Kidney glomerular epithelial cell (primary cell): ENCODE results near the gene CPE.
"Not testable (repeated sequence)": the region's sequence is repeated elsewhere in the genome, so short reads cannot be mapped to it uniquely, and the experiment has no call there.

ENCODE experiments used
- DNase-seq: peaks from one replicate; lab custom pipeline; 2025; lab: John Stamatoyannopoulos, UW

The CPE gene

DNA sequence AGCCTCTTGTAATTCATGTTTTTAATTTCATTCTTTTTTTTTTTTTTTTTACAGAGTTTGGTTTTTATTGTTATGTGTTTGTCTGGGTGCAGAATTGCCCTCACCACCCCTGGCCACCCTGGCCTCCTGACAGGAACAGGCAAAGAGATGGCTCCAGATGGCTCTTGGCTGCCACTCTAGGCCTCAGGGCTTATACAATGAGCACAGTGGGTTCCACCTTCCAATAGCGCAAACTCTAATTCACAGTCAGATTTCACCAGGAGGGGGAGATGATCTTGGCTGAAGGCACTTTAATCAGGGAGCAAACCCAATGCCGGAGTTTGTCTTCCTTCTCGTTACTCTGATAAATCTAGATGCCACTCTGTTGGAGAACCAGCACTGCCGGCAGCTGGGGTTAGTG lies 24.8 kb downstream of the CPE start:
- DNase-seq, result no peak

DNA sequence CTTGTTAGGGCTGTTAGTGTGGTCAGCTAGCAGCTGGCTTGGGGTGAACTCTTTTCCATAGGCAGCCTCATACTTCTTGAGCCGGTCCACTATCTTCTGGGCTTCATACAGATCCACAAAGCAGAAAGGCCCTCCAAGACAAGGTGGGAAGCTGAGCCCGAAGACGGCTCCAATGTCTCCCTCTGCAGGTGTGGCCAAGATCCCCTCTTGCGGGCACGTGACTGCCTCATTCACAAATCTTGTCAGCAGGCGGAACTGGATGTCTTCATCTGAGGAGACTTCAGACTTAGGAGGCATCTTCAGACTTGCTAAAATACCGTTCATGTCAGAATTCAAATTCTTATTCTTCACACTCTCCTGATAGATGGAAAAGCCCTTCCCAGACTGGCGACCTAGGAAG lies 25.3 kb downstream of the CPE start:
- no peak for DNase-seq

DNA sequence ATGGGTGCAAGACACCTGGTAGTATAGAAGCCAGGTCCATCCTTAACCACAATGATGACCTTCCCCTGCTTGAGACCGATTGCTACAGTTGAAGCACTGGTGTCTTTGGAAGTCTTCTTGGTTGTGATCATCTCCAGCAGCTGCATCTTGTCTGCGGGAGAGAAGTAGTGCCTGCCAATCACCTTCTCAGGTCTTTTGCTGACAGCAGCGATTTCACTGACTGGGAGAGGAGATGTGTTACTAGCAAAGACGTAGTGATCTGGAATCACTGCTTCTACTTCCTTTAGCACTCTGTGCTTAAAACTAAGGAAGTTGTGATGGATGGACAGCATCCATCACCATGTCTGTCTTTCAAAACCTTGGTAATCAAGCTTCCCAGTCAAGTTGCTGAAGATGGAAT lies 25.9 kb downstream of the CPE start:
- no peak for DNase-seq

DNA sequence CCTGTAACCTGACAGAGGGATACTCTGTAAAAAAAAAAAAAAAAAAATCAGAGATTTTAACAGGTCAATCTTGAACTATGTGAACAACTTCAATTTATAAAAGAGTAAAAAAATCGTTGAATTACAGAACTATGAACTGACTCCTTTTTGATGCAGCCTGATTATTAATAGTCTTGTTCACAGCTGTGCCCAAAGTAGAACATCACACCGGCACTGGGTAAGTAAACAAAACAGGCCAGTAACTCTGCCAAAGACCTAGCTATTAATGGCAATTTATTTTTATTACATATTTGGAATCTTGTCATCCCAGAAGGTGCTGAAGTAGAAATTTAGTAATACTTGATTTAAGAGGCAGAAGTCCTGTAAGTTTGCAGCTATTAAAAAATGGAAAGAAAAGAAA lies 31.4 kb downstream of the CPE start:
- no peak for DNase-seq

DNA sequence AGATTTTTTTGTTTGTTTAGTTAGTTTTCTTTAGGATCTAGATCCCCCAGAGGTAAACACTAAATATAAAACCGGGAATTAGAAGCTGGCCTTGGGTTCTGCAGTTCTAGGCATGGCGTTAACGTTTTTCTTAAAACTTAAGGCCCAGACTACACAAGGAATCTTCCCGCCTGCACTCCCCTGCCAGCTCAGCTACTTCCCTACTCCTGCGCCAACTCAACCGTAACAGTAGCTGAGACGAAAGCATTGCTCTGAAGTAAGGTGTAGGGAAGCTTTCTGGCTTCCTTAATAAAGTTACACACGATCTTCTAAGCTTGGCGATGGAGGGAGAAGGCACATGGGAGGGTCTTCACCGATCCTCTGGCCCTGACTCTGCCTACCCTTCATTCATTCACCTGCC lies 37.1 kb downstream of the CPE start:
- DNase-seq, result peak; percentile 41

DNA sequence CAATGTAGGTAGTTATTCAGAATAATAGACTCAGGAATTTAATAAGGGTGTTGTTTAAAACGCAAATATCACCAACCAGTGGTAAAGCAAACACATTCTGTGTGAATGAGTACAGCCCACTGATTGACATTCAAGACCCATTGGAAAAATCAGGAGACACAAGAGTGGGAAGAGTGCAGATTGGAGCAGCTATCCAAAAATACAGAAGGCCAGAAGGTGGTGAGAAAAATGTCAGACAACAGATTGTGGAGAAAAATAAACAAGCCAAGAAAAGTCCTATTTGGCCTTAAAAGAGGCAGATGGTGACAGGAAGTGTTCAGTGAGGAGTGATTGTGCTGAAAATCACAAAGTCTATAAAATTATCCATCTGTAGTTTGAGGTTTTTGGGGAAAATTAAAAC lies 39.3 kb downstream of the CPE start:
- DNase-seq, result no peak

DNA sequence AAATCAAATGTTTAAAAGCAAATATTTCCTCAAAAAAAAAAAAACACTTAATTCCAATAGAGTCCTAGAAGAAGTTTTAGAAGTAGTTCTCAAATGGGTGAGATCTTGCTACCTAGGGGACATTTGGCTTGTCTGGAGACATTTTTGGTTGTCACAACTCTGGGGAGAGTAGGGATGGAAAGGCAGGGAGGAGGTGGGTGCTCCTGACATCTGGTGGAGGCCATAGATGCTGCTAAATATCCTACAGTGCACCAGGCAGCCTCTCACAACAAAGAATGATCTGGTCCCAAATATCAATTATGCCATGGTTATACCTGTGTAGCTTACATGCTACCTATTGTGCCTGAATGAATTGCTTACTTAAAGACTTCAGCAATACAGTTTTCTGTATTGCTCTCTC lies 46.8 kb downstream of the CPE start:
- no peak for DNase-seq

DNA sequence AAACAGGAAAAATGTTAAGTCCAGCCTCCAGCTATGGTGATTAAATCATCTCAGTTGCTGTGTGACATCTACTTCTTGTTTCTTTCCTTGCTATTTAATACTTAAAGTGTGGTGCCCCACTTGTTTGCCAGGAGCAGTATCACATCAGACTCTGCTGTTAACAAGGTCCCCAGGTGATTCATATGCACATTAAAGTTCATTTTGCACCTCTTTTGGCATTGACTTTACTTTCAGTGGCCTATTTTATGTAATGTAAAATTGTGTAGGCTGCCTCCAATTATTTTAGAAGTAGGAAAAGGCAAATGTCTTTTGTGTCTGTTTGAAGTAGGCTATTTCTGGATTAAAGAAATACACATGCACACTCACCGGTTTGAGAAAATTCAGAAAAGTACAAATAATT lies 47.5 kb downstream of the CPE start:
- DNase-seq, result no peak

DNA sequence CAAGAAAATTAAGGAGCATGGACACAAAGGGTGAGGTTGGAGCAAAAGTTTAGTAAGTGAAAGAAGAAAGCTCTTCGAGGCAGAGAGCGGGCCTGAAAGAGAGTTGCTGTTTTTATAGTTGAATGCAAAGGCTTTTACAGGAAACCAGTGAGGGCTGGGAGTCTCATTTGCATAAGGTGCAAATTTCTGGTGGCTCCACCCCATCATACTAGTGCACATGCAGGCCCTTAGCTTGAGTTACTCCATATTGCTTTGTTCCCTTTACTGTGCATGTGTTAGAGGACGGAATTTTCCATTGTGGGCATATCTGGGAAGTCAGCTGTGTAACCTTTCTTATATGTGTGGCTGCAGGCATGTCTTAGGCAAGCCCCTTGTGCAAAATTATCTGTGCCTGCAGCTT lies 48.0 kb downstream of the CPE start:
- no peak for DNase-seq

DNA sequence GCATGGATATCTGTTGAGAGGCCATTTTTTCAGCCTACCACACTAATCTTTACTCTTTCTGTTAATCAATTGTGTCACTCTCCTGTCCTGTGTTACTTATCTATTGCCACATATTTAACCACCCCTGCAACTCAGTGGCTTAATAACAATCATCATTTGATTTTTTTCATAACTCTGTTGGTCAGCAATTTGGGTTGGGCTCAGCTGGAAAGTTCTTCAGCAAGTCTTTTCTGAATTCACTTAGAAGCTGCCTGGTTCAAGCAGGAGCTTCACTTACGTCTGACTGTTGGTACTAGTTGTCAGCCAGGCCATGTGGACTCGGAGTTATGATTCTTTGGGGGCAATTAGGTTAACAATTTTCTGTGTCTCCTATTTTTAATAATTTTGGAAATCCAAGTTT lies 50.1 kb downstream of the CPE start:
- no peak for DNase-seq

DNA sequence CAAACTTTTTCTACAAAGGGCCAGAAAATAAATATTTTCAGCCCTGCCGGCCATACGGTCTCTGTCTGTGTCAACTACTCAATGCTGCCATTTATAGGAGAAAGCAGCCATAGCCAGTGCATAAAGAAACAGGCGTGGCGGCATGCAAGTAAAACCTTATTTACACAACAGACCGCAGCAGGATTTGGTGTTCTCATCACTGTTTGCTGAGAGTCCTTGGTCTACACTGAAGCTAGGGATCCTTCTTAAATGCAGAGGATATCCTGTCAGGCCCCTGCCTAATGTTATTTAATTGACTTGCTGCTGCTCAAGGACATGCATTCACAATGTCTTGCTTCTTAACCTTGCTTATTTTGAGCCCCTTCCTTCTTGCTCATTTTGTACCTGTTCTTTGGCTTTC lies 54.7 kb downstream of the CPE start:
- DNase-seq, result no peak

DNA sequence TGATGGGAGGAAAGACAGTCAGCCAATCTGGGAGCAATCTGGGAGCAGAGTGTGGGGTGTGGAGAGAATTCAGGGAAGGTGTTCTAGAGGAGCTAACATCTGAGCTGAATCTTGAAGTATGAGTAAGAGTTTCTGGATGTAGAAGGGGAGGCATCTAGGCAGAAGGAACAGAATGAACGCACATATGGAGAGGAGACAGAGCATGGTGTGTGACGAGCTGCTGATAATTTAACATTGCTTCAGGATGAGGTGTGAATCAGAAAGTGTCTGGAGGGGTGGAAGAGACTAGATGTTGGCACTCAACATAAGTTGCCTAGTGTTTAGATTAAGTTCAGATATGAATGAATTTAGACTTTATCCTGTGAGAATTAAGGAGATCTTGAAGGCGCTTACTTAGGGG lies 58.9 kb downstream of the CPE start:
- no peak for DNase-seq

DNA sequence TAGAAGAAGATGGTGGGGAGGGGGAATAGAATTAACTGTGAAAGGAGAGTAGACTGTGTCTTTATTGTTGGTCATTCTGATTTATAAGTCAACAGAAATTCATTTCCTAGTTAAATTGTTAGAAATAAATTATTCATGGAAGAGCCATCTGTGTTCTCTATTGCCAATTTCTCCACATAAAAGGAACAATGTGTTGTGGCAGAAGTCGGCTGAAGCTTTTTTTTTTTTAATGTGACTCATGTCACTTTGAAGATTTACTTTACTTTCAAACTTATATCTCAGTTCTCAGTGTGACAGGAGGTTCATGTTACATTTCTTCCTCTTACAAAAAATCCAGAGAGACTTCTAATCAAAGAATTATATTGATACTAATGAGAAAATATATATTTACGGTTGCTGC lies 60.5 kb downstream of the CPE start:
- DNase-seq, result no peak

DNA sequence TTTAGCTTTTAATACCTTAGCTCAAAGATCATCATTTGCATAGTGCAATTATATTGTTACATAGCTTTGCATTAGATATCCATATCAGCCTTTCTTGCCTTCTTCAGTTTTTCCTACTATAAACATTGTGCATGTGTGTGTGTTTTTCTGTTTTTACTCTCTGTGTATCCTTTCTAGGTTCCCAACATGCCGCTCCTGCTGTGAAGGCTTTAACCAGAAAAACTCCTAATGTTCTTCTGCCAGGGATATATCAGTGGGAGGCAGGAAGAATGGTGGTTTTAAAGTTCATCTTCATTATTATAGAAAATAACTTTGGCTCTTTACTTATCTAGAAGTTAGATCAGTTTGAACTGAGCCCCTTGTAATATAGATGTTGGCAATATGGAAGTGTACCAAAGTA lies 61.2 kb downstream of the CPE start:
- no peak for DNase-seq

DNA sequence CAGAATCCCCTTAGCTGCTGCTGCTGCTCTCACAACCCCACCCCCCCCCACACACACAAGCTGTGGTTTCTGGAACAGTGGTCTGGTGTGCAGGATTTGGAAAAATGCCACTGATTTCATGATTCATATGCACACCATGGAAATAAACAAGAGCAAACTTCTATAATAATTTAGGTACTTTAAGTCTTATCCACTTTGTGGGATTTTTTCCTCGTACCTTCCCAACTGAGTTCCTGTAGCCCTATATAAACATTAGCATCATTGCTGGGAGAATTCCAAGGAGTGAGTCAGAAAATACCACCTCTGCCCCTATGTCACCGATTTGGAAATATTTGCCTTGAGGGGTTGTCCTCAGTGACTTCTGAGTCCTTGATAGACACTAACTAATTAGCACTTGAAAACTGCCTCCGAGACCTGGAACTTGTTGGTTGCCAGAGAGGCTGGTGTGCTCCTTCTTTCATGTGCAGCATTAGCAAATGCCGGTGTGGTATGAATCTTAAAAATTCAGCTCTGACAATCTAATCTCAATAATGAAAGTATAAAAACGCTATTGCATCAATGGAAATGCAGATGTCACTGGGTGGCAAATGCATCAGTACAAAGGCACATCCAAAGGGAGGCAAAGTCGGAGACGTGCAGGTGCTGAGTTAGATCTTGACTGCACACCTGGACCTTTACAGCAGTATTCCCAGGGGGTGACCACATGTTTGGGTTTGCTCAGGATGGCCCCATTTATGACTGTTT lies 61.8 kb downstream of the CPE start:
- DNase-seq, result peak; percentile 34

DNA sequence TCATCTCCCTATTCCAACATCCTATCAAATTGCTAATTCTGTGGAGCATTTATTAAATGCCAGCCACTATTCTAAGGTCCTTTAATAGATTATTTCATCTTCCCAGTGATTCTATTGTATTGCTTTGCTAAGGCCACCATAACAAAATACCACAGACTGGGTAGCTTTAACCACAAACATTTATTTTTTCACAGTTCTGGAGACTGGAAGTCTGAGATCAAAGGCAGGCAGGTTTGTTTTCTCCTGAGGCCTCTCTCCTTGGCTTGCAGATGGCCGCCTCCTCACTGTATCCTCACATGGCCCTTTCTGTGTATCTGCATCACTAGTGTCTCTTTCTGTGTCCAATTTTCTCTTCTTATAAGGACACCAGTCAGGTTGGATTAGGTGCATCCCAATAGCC lies 64.5 kb downstream of the CPE start:
- no peak for DNase-seq

DNA sequence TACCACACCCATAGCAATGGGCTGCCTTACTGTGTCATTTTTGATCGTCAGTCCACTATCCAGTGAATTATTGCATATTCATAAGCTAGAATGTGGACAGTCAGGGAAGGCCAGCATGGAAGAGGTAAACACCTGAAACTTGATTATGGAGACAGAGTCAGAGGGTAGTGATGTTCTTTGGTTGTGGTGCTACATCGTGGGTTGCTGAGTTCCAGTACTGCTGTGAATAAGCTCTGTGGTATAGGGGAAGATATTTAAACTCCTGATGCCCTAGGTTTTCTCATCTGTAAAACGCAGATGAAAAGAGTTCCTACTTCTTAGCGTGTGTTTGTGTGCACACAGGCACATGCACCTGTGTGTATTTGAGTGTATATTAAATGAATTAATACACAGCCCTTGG lies 69.9 kb downstream of the CPE start:
- DNase-seq, result no peak

DNA sequence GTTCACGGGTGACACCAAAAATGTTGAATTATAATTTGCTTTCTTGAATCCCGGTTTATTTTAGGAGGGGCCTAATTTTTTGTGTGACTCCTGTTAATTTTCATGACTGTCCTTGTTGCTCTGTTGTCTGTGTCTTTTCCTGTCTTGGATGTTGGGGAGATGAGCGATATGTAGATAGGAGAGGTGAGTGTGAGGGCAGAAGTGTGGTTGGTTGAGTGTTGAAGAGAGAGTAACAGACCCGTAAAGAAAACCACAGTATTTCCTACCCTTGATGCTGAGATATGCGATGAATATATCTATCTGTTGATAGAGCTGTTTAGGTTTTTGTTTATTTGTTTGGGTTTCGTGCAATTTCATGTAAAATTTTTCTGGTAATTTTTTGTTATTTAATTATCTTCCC lies 70.5 kb downstream of the CPE start:
- DNase-seq, result no peak

DNA sequence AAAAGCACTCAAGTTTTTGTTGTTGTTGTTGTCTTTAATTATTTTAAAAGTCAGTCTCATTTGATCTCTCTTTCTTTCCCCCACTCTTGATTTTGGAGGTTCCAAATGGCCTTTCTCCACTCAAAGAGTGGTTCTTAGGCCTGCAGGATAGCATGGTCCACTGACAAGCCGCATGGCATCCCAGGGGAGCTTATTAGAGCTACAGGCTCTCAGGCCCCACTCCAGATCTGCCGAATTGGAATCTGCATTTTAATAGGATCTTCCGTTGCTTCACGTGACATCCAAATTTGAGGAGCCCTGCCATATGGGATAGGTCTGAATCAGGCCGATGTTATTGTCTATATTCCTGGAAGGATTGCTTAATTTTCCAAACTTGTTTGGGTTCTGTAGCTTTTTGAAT lies 72.1 kb downstream of the CPE start:
- DNase-seq, result no peak

DNA sequence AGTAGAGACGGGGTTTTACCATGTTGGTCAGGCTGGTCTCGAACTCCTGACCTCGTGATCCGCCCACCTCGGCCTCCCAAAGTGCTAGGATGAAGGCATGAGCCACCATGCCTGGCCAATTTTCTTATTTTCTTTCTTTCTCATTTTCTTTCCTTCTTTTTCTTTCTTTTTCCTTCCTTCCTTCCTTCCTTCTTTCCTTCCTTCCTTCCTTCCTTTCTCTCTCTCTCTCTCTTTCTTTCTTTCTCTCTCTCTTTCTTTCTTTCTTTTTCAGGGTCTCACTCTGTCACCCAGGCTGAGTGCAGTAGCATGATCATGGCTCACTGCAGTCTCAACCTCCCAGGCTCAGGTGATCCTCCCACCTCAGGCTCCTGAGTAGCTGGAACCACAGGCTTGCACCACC lies 74.3 kb downstream of the CPE start:
- DNase-seq, result not testable (repeated sequence)

DNA sequence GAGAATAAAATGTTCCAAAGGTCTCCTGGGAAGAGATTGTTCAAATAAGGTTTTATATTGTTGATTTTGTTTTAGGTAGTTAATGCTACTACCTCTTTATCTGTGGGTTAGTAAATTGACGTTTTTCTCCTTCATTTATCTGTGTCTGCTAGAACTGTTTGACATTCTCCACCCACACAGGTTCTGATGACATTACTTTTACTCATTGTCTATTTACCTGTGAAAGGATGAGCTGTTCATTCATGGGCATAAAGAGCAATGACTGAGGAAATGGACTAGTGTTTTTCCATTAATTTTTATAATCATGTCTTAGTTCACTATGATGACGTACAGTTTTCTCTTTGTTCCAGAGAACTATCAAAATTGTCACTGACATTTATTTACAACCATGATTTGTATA lies 75.6 kb downstream of the CPE start:
- no peak for DNase-seq

DNA sequence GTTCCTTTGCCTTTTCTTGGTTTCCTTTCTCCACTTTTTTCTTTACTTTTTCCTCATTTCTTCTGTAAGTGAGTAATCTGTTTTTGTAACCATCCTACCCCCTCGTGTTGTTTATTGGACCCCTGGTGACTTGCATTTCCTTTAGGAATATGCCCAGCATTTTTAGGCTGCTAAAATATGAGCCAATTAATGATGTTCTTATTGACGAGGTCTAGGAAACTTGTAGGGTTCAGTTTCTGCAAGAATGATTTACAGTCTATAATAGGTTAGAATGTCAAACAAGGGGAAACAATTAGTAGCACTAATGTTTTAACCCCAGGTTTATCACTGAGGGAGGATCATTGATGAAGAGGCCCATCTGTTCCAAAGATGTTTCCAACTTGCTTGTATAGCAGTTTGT lies 79.0 kb downstream of the CPE start:
- no peak for DNase-seq

DNA sequence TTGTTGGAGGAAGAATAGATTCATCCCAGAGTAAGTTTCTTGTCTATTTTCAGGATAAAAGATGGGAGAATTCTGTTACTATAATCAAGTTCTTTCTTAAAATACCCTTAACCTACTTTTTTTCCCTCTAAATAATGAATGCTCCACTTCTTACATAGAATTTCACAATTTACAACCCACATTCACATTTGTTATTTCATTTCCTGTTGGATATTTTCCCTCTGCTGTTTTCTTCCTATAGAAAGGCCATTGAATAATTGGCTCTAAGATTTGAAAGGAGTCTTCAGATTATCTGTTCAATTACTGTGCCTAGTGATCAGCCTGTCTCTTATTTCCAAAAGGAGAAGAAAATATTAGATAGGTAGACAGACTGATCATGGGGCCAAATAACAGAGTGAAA lies 79.7 kb downstream of the CPE start:
- DNase-seq, result no peak

DNA sequence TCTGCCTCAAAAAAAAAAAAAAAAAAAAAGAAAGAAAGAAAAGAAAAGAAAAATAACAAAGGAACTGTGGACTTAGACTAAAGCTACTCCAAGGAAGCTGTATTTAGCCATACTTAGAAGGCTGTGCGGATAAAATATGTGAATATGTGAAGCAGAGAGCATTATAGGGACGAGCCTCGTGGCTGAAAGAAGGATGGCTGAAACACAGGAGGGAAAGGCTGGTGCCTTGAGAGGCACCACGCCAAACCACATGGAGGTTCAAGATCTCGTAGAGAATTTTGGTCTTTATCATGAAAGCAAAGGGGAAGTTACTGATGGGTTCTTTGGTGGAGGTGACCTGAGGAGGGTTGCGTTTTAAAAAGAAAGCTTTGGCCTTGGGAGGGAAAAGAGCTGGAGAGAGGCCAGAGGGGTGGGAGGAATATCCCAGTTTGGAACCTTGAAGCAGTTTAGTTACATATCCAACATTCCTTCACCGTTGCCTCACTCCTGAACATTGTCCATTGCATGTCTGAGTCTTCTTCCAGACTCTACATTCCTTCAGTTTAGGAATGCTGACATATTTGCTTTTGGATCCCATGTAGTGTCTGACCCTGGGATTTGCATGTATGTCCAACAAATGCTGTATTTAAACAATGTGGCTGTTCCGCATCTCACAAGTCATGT lies 82.5 kb downstream of the CPE start:
- peak; percentile 52 for DNase-seq
